ENCODE results near the gene TTPAL. TPM values are rescaled to one million over a fixed set of nuclear protein-coding genes. Genes with fewer than 3 reads are reported as not detected.

TTPAL gene, protein sequence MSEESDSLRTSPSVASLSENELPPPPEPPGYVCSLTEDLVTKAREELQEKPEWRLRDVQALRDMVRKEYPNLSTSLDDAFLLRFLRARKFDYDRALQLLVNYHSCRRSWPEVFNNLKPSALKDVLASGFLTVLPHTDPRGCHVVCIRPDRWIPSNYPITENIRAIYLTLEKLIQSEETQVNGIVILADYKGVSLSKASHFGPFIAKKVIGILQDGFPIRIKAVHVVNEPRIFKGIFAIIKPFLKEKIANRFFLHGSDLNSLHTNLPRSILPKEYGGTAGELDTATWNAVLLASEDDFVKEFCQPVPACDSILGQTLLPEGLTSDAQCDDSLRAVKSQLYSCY
- total RNA-seq (2014; rRNA removed; shearing (Covaris generic)) = 13.7 and 23.4 TPM in 2 replicates

DNA sequence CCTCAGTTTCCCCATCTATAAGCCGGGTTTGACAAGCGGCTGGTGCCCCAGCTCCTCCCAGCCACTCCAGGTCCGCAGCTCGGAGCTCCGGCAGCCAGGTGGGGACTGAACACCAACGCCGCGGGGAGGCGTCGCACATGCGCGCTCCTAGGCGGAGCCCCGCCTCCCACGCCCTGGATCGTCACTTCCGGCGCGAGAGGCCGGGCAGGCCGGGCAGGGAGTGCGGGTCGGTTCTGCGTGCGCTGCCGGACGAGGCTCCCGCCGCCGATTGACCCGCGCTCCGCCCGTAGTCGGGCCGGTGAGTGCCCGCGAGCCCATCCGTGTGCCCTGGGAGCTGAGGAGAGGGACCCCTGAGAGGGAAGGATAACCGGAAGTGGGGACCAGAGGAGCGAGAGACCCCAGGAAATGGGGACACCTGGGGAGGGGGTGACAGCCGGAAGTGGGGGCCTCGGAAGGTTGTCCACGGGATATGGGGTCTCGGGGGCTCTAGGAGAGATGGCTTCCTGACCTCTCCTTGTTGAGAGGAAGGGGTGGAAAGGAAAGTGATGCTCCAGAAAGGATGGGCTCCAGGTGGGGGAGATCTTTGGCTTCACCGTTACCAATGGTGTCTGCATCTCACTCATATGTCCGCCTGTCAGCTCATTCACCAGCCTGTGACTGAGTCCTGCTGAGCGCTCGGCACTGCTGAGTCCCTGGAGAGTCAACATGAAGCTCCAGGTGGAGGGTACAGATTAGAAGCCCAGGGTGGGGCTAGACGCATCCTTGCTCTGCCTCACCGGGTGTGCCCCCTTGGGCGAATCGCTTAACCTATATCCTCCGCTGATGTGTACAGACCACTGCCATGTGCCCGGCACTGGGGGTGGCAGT, at the start of gene TTPAL:
TTPAL (plus strand) TSS at position 181 of the 867 bp plus-strand sequence. CDS start 4,126 bp downstream, outside the sequence.
- peak; percentile 93 for DNase-seq (ENCODE audit: low read depth)

DNA sequence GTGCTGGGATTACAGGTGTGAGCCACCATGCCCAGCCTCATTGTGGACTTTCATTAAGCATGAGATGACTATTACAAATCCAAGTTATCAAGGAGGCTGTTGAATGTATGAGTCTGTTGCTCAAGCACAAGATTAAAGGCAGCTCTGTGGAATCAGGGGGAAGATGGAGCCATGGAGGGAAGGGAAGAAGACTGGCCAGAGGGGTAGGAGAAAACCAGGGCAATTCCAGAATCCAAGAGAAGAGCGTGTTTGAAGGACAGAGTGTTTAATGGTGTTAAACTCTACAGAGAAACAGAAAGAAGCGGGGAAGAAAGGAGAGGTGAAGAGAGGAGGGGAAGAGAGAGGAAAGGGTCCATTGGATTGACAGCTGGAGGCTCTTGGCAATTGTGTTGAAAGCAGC, 49.8 kb upstream of the TTPAL start:
- DNase-seq (ENCODE audit: low read depth) = no peak

DNA sequence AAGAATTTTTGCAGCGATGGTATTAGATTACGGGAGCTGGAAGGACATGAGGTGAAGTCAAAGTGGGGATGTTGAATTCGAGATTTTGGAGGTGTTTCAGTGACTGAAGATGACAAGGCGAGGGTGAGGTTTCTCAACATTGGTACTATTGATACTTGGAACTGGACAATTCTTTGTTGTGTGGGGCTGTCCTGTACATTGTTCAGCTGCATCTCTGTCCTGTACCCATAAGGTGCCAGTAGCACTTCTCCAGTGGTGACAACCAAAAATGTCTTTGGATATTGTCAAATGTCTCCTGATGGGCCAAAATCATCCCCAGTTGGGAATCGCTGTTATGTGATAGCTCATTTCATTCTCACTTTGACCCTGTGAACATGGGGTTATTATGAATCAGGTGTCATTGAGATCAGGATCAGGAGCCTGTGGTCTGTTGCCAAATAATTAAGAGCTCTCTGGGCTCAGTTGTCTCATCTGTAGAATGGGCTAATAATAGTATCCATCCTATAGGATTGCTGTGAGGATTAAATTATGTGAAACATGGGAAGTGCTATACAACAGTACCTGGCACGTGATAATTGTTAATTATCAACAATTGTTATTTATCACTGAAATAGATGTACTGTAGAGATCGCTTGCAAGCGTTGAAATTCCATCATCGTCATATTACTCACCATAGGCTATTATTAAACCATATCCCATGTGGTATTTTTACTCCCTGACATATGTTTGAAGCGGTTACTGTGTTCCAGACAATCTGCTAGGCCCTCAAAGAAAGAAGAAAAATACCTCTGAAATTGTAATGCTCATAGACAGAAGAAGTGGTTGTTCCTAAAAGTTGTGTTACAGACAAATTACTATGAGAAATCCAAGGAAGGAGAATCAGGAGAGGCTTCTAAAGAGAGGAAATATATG, 48.5 kb upstream of the TTPAL start:
- DNase-seq (ENCODE audit: low read depth) = no peak

DNA sequence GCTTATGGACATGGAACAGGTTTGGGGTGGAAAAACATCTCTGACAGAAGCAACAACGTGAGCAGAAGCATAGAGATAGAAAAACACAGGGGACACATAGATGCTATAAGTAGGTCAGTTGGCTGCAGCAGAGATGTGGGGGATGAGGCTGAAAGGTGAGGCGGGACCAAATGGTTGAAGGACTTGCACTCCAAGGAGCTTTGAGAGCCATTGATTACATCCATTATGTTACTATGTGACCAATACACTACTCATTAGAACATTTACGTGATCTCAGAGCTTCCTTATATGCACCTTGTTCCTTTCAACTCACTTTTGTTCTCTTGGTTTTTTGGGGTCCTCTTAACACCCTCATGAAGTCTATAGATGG, 47.9 kb upstream of the TTPAL start:
- DNase-seq (ENCODE audit: low read depth) = no peak

DNA sequence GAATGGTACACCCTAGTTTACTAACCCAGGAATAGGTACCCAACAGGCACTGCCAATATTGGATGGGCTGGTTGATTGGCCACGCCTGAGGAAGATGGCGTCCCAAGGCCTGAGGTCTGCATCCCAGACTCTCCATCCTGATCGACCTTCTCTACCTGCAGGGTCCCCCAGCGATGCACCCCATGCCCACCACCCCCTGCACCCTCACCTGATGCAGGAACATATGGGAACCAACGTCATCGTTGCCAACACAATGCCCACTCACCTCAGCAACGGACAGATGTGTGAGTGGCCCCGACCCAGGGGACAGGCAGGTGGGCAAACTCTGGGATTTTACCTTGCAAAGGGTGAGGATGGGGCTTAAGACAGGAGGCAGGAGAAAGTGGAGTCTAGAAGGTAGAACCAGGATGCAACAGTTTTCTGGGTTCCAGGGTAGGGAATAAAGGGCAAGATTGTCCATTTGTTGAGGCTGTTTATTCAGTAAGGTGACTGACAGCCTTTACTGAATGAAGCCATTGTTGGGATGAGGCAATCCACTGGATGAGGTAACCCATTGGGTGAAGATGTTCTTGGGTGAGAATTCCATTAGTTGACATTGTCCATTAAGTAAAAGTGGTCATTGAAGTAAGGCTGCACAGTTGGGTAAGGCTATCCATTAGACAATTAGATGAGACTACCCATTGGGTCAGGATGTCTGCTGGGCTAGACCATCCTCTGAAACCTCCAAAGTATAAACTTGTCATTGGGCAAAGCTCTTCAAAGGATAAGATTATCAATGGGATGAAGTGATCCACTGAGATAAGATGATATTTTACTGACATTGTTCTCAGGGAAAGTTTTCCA, 47.3 kb upstream of the TTPAL start:
- DNase-seq (ENCODE audit: low read depth) = no peak

DNA sequence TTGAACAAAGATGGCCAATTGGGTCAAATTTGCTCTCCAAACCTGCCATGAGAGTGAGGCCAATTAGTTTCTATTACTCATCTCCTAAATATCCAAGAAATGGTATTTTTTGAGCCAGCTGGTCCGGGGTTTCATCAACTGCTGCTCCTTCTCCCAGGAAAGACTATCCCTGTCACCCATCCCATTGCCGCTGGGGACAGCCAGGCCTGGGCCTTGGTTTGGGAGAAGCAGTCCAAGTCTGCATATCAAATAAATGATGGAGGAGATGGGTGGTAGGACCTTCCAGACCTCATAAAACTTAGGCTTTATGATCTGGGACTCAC, 46.7 kb upstream of the TTPAL start:
- no peak for DNase-seq (ENCODE audit: low read depth)

DNA sequence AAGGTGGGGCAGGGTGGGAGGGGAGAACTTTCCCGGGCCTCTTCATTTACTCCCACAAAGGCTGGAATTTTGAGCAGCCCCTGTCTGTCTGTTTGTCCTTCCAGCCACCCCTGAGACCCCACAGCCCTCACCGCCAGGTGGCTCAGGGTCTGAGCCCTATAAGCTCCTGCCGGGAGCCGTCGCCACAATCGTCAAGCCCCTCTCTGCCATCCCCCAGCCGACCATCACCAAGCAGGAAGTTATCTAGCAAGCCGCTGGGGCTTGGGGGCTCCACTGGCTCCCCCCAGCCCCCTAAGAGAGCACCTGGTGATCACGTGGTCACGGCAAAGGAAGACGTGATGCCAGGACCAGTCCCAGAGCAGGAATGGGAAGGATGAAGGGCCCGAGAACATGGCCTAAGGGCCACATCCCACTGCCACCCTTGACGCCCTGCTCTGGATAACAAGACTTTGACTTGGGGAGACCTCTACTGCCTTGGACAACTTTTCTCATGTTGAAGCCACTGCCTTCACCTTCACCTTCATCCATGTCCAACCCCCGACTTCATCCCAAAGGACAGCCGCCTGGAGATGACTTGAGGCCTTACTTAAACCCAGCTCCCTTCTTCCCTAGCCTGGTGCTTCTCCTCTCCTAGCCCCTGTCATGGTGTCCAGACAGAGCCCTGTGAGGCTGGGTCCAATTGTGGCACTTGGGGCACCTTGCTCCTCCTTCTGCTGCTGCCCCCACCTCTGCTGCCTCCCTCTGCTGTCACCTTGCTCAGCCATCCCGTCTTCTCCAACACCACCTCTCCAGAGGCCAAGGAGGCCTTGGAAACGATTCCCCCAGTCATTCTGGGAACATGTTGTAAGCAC, 46.0 kb upstream of the TTPAL start:
- DNase-seq (ENCODE audit: low read depth) = no peak

DNA sequence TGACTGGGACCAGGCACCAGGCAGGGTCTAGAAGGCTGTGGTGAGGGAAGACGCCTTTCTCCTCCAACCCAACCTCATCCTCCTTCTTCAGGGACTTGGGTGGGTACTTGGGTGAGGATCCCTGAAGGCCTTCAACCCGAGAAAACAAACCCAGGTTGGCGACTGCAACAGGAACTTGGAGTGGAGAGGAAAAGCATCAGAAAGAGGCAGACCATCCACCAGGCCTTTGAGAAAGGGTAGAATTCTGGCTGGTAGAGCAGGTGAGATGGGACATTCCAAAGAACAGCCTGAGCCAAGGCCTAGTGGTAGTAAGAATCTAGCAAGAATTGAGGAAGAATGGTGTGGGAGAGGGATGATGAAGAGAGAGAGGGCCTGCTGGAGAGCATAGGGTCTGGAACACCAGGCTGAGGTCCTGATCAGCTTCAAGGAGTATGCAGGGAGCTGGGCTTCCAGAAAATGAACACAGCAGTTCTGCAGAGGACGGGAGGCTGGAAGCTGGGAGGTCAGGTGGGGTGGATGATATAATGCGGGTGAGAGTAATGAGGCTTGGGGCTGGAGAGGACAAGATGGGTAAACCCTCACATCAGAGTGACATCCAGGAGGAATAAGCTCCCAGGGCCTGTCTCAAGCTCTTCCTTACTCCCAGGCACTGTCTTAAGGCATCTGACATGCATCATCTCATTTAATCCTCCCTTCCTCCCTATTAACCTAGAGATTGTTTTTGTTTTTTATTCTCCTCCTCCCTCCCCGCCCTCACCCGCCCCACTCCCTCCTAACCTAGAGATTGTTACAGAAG, 45.2 kb upstream of the TTPAL start:
- no peak for DNase-seq (ENCODE audit: low read depth)

DNA sequence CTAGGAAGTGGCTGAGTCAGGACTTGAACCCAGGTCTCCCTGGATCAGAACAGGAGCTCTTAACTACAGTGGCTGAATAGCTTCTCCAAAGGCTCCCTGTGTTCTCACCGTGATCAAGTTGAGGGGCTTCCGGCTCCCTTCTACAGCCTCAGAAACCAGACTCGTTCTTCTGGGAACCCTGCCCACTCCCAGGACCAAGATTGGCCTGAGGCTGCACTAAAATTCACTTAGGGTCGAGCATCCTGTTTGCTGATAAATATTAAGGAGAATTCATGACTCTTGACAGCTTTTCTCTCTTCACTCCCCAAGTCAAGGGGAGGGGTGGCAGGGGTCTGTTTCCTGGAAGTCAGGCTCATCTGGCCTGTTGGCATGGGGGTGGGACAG, 44.6 kb upstream of the TTPAL start:
- no peak for DNase-seq (ENCODE audit: low read depth)

DNA sequence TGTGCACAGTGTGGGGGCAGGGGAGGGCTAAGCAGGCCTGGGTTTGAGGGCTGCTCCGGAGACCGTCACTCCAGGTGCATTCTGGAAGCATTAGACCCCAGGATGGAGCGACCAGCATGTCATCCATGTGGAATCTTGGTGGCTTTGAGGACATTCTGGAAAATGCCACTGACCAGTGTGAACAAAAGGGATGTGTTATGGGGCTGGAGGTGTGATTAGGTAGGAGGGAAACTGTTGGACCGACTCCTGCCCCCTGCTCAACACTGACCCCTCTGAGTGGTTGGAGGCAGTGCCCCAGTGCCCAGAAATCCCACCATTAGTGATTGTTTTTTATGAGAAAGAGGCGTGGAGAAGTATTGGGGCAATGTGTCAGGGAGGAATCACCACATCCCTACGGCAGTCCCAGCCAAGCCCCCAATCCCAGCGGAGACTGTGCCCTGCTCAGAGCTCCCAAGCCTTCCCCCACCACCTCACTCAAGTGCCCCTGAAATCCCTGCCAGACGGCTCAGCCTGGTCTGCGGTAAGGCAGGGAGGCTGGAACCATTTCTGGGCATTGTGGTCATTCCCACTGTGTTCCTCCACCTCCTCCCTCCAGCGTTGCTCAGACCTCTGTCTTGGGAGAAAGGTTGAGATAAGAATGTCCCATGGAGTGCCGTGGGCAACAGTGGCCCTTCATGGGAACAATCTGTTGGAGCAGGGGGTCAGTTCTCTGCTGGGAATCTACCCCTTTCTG, 44.0 kb upstream of the TTPAL start:
- peak; percentile 60 for DNase-seq (ENCODE audit: low read depth)

DNA sequence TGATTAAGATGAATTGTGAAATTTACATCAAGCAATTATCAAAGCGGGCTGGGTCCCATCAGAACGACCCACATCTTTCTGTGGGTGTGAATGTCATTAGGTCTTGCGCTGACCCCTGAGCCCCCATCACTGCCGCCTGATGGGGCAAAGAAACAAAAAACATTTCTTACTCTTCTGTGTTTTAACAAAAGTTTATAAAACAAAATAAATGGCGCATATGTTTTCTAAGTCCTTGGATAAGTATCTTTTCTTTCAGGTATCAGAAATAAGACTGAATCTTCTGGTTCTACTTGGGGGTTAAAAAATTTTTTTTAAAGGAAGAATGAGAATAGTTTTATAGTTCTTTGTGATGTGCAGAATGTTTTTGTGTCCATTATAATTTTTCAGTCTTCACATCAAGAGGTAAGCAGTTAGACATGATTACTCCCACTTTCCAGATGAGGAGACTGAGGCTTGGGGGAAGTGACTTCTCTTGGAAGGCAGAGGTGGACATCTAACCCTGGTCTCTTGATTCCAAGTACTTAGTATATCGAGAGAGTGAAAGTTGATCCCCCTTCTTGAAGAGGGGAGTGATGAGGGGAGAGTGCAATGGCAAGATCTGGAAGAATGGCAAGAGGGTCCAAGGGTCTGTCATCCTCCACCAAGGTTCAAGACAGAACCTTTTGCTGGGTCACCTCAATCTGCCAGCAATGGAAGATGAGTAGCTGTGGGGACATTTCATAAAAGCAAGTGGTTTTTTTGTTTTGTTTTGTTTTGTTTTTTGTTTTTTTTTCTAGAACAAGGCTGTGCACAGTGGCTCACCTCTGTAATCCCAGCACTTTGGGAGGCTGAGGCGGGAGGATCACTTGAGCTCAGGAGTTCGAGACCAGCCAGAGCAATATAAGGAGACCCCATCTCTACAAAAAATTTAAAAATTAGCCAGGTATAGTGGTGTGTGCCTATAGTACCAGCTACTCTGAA, 42.8 kb upstream of the TTPAL start:
- no peak for DNase-seq (ENCODE audit: low read depth)

DNA sequence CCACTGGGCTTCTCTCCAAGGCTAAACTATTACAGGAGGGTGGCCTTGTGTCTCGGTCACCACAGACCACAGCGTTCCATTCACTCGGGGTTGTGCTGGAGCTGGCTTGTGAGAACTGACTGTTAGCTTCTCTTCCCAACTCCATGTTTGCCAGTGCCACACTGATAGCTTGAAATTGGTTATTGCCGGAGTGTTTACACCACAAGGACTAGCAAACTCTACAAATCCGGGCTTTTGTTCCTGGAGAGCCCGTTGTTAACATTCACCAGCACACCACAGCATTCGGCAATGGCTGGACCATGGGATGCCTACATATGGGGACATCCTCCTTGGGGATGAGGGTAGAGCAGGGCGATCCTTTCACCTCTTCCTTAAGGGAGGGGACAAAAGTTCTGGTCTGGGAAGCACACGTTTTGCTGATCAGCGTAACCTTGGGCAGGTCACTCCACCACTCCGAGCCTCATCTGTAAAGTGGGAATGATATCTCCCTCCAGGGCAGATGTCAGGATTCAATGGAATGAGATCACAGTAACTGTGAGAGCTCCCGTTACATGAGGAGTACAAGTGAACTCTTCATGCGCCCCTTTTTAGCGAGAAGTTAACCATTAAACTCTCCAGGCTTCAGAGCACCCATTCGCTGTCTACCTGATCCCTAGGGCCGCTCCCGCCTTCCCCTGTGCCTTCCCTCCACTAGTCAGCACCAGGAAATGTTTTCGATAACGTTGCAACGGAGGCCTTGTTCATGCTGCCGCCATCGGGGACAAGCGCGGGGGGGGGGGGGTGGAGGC, 41.7 kb upstream of the TTPAL start:
- DNase-seq (ENCODE audit: low read depth) = peak; percentile 51

DNA sequence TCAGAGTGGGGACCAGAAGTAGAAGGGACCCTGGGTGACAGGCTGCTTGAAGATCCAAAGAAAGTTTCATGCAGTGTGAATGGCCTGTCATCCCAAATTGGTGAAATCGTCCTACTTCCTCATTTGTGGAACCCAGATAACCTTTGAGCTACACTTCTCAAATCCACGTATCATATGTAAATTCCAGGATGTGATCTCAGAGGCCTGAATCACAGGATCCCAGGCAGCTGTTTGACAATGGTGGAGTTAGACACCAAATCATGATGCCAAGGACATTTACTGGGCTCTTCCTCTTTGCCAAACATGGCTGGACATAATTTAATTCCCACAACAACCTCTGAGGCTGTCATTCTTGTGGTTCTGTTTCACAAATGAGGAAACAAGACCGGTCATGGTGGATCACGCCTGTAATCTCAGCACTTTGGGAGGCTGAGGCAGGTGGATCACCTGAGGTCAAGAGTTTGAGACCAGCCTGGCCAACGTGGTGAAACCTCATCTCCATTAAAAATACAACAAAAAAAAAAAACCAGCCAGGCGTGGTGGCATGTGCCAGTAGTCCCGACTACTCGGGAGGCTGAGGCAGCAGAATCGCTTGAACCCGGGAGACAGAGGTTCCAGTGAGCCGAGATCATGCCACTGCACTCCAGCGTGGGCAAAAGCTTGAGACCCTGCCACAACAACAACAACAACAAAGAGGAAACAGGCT, 39.9 kb upstream of the TTPAL start:
- DNase-seq (ENCODE audit: low read depth) = no peak

DNA sequence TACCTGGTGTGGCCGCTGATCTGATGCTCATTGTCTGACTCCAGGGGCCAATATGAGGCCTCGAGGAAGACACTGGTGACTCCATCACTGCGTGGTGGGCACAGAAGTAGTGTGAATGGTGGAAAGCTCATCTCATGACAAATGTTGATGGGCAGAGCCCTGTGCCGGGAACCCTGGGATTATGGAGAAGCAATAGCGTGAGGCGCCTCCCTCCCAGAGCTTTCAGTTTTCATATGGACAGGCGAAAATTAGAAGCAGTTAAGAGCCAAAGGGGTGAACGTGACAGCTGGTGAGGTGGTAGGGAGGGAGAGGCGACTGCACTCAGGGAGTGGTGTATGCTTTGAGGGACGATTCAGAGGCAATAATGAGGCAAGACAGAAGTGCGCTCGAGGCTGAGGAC, 39.3 kb upstream of the TTPAL start:
- no peak for DNase-seq (ENCODE audit: low read depth)

DNA sequence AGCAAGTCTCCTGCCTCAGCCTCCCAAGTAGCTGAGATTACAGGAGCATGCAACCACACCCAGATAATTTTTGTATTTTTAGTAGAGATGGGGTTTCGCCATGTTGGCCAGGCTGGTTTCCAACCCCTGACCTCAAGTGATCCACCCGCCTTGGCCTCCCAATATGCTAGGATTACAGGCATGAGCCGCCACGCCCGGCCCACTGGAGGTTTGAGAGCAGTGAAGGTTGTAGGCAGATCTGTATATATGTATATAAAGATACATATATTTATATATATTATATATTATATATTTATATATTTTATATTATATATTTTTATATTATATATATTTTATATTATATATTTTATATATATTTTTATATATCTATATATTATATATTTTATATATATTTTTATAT, 38.2 kb upstream of the TTPAL start:
- no peak for DNase-seq (ENCODE audit: low read depth)

DNA sequence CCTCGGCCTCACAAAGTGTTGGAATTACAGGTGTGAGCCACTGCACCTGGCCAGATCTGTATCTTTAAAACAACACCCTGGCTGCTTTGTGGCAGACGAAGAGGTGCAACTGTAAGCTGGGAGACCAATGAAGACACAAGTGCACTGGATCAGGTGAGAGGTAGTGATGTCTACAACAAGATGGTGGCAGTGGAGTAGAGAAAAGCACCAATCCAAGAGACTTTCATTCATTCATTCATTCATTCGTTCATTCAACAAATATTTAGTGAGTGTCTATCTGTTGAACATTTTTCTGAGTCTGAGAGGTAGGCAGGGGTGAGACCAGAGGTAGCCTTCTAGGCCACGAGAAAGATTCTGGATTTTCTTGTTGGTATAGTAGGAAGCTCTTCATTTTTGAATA, 36.9 kb upstream of the TTPAL start:
- DNase-seq (ENCODE audit: low read depth) = no peak
